NCI-H345 treated with DMSO at 0.1 percent for 48 hours (cell line): ENCODE results near the gene FILIP1L.
A peak's percentile ranks its signal among the peaks of the same experiment; 100 is the strongest.
"Not testable (repeated sequence)": the region's sequence is repeated elsewhere in the genome, so short reads cannot be mapped to it uniquely, and the experiment has no call there.

Experiments used
- DNase-seq: peaks from one replicate; lab custom pipeline; 2025; ENCODE audit not compliant: unreplicated experiment; lab: John Stamatoyannopoulos, UW

The FILIP1L gene

DNA sequence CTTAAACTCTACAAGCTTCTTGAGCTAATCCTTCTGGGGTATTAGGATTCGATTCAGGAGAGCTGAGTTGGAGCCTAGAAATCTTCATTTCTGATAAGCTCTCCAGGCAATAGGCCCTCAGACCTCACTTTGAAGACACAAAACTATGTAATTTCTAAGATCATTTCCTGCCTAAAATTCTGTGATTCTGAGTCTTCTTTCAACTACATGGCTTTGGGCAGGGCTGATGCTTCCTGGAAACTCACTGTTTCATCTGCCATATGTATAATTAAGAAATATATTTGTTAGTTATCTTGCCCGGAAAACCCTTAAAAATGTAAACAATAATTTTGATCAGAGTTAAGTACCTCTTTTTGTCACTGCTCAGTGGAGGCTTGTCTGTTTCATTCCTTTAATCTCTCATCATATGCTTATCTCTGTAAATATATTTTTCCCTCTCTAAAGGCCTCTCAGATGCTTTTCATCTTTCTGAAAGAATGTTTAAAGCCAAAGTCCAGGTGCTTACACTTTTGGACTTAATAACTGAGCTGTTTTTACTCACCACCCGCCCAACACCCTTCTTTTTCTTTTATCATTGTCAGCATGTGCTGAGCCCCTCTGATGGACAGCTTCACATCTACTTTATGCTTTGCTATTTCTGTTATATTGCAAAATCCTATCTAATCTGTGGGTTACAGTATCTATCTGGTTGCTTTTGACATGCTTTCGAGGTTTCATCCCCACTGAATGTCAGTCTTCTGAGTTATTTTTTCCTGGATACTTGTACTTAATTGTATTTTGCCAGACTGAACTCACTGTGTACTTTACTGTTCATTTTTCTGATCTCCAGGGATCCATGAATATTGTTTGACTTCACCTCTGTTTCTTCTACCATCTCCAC, 38.2 kb downstream of the FILIP1L start:
- no peak for DNase-seq

DNA sequence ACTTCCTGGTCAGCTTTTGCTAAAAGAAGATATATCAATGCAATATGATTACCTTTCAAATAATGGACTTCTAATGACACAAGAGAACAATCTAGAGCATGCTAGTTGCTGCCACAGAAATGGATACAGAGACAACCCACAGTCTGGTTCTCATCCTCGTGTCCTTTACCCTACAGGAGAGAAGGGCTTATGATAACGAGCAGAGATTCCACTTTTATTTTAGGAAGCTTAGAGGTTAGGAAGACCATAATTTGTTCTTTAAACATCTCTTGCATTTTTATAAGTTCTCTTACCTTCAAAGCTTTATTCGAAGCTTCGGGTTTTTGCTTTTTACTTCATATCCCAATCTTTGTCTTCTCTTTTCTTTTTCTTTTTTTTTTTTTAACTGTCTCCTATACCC, 39.1 kb downstream of the FILIP1L start:
- DNase-seq: no peak

DNA sequence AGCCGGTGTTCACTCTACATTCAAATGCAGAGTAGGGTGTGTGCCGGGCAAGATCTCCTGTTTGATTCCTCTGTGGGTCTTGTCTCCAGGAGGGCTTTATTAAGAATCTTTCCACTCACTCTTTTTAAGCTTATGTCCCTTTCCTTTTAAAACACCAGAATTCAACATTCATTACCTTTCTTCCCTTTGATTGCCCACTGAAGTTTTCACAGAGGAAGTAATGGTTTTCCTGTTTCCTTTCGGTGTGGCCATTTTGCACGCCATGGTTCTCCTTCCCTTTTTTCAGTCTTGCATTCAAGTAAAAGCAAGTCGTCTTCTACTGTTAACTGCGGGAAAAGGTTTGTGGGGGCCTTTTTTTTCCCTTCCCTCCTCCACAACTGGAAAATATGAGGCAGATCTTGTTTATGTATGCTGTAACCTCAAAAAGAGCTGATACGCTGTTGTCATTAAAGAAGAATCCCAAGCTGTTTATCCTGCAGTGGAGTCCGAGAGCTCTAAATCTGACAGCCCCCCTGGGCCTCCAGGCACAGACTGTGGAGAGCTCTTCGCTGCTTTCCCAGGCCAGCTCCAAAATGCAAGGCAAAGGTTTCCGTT, 40.5 kb downstream of the FILIP1L start:
- no peak for DNase-seq

DNA sequence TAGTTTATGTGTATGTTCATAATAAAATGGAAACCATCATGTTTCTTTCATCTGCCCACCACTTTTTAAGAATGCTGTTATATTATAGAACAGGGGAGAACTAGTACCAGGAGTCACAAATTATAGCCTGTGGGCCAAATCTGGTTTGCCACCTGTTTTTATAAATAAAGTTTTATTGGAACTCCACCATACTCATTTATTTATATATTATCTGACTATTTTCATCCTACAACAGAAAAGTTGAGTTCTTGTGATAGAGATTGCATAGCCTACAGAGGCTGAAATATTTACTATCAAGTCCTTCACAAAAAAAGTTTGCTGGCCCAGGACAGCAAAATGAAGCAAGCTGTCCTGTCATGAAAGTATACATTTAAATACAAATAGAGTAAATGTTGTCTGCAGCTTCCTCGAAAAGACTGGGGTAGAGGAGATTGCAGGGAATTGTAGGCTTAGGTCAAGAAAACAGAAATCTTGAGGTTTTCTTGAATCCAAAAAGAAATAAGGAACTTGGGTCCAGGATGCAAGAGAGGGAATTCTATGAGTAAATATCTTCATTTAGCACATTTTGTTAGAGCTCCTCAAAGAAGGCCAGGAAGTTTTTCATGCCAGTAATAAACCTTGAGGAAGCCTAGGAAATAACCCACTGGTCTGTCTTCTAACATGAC, 41.1 kb downstream of the FILIP1L start:
- no peak for DNase-seq

DNA sequence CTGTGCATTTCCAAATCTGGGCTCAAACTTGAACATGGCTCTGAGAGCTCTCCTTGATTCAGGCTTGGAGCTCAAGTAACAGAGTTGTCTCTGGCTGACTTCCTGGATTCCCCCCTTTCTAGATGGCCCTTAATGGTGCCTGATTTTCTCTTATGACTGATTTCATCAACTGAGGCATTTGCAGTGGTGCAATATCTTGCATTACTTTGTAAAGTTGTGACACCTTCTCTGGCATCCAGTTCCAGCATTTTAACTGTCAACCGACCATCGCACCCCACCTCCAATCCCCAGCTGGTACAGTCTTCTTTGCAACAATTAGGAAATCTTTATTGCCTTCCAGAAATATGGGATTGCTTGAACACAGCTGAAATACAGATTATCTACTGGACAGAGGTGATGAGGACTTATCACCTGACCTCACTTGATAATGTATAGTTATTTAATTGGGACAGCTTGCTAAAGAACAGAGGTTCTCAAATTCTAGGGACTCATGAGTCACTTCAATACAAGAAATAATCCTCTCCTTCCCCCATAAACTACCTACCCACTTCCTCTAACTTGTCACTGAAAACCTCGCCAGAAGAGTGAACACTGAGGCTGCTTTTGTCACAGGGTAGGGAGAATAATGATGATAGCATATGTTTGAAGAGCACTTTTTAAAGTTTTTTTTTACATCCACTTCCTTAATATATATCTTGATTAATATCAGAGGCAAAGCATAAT, 41.8 kb downstream of the FILIP1L start:
- no peak for DNase-seq

DNA sequence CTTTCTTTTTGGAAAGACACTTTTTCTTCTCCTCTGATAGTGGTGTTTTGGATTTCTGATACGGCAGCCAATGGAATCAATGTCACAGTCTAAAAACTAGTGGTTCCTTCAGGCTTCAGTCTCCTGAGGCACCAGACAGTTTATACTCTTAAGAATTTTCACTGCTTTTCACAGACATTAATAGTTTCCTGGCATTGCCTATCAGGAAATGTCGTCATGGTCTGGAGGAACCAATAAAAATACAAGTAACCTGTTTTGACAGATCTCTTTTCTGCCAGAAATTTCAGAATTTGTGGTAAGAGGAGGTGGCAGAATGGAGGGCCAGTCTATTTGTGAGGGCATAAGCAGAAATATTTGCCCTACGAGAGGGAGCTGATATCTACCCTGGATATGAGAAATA, 44.8 kb downstream of the FILIP1L start:
- no peak for DNase-seq

DNA sequence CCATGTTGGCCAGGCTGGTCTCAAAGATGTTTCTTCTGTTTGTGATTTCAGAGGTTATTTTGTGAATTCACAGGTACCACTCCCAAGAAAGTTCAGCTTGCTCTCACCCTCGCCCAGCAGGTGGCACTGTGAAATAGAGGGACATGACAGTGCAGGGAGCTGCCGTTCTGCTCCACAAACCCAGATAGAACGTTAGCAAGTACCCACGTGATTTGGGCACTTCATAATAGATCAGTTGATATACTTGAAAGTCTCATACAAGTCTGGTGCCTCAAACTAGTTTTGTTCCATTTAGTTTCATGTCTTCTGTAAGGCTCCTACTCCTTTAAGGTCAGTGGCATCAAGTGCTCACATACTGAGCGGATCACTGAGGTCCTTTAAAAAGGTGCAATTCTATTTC, 45.5 kb downstream of the FILIP1L start:
- peak; percentile 2 for DNase-seq

DNA sequence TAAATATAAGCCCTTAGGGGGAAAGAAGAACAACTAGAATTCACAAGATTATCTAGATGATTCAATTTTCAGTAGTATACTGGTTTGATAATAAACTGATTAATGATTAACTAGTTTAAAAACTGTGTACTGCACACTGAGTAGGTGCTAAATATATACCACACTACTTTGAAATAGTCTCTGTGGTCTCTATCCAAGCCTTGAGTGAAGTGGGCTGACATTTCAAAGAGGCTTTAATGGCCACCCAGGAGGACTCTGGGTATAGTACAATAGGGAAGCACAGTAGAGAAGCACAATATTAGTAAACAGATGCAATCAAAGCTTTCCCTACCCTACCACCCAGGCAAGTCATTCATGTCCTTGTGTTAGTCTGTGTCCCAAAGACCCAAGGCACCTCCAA, 46.7 kb downstream of the FILIP1L start:
- DNase-seq: no peak

DNA sequence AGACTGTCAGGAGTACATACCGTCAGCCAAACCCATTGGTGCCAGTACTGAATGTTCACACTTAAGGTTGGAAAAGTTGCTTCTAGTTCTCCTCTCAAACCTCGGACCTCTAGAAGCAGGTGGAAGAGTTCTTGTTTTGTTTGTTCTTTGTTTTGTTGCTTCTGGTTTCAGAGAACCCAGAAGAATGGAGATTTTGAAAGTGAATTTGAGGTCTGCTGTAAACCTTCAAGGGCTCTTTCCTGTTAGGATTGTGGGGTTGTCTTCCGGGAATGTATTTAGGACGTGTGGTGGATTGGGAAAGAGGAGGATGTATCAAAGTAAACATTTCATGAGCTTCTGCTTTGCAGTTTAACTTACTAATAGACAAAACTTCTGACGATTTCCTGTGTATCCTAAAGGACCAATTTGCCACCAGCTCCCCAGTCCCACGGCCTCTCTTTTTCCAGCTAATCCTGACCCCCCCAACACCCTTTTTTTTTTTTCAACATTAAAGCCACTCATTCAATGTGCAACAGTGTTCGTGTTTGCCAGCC, 50.3 kb downstream of the FILIP1L start:
- DNase-seq: no peak

DNA sequence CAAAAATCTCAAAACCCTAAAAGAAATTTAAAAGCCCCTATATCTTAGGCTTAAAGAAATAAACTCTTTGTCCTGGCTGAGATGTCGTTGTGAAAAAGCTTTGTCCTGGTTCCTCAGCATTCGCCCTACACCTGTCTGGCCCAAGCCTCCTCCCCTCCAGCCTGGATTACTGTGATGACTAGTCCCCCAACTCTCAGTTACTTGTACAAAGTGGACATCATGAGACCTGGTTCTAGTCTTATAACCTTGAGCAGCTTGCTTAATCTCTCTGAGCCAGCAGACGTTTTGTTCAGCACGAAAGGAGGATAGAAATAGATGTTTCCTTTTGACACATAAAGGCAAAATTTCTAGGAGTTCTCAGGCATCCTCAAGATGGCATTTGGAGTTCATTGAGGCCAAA, 51.6 kb downstream of the FILIP1L start:
- DNase-seq: no peak

DNA sequence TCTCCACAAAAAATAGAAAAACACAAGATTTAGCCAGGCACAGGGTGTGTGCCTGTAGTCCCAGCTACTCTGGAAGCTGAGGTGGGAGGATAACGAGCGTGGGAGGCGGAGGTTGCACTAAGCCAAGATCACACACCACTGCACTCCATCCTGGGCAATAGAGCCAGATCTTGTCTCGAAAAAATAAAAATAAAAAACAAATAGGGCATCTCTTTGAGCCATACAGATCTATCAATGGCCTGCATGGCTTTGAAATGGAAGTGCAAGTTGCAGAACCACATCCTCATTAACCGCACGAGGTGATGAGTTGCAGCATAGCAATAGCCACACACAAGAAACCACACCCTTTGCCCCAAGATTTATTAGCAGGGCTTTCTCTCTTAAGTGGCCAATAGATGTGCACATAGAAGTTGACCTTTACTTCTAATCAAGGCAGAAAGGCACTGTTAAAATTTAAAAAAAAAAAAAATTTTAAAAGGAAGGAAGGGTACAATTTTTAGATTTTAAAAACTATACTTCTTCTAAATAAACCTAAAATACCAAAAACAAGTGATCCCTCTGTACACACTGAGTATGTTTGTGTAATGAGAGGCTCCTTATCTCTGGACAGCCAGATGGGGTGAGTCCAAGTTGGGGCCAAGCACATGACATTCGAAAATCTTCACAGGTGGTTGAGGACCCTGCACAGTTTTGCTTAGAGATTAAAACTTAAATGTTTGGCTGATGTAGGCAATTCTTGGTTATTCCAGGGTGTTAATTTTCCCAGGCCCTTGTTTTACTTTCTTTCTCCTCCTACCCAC, 53.4 kb downstream of the FILIP1L start:
- no peak for DNase-seq

DNA sequence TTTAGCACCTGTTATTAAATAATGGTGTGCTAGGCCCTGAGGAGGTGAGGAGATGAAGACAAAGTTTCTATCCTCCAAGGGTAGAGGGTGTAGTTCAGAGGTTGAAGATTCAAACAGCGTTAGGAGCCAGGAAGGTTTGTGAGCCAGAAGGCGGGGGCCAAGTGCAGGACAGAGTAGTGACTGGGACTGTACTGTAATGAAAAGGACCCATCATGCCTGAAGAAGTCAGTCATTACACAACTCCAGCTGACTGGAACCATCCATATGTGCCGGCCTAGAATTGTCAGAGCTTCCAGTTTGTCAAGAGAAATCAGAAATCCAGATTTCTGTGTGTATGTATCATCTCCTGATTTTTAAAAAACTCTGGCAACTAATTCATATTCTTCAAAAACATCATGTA, 54.8 kb downstream of the FILIP1L start:
- no peak for DNase-seq

DNA sequence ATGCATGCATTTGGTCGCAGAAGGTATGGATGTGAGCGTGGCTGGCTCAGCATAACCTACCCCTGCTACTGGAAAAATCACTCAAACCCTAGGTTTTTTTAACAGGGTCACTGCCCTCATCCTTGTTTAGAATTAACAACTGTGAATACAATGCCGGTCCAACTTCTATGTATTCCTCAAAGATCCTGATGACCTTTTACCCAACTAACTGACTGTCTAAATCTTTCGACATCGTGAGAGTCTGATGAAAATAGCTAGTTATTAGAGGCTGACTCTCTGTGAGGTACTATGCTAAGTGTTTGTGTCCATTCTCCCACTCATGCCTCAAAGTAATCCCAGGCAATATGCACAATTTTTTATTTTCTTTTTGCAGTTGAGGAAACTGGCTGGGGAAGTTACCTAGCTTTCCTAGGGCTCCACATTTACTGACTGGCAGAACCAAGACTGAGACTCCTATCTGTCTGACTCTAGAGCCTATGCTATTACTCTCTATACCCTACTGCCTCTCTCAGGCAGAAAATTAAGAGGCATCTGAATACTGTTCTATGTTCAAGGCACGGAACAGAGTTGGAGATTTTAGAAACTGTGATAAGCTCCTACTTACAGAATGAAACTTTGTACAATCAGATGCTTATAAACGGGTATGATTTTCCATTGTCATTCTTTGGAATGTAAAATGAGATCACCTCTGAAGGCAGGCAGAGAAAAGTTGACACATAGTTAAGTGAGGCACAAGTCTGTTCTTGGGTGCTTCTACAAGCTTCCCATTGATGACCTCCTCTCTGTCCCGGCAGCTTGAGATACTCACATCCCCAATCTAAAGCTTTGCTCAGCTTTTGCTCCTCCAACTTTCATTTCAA, 56.4 kb downstream of the FILIP1L start:
- no peak for DNase-seq

DNA sequence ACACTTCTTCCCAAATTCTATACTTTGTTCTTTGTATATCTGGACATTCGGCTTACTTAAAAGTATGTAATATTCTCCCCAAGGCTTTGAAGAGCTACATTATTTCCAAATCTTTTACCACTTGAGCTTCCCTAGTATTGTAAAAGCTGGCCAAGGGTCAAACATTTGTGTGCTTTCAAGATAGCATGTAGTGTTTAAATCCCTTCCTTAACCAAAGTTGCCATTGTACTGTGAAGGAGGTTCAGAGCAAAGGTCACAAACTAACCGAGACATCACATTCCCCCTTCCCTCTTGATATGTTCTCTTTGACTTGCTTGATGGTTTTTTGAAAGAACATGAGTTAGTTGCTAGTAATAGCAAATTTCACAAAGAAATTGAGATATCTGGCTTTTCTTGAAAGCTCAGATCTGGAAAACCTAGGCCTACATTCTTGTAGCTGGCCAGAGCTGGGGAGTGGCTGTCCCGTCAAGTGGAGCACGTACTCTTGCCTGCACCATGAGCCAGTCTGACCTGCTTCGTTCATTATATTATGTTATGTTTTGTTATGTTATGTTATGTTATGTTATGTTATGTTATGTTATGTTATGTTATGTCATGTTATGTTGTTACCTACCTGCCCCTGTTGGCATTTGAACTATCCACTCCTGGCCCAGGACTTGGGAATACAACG, 60.2 kb downstream of the FILIP1L start:
- DNase-seq: no peak

DNA sequence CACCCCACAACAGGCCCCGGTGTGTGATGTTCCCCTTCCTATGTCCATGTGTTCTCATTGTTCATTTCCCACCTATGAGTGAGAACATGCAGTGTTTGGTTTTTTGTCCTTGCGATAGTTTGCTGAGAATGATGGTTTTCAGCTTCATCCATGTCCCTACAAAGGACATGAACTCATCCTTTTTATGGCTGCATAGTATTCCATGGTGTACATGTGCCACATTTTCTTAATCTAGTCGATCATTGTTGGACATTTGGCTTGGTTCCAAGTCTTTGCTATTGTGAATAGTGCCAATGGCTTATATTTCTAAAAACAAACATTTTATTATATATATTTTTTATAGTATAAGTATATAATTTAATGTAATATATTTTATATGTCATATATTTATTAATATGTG, 62.8 kb downstream of the FILIP1L start:
- DNase-seq: not testable (repeated sequence)

DNA sequence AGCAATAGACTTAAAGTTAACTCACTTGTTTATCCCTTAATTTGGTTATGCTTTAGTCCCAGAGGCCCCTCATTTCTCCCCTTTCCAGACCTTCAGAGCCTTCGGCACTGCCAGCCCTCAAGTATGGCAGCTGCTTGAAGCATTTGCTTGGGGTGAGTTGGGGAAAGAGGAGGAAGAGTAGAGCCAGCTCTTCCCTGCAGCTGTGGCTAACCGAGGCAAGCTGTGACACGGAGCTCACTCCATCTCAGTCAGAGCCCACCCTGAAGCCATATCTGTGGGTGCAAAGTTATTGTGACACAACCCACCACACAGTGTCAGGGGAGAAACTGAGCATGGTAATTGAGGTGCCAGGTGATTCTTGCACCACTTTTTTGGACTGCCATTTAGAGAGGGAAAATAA, 66.1 kb downstream of the FILIP1L start:
- DNase-seq: no peak

DNA sequence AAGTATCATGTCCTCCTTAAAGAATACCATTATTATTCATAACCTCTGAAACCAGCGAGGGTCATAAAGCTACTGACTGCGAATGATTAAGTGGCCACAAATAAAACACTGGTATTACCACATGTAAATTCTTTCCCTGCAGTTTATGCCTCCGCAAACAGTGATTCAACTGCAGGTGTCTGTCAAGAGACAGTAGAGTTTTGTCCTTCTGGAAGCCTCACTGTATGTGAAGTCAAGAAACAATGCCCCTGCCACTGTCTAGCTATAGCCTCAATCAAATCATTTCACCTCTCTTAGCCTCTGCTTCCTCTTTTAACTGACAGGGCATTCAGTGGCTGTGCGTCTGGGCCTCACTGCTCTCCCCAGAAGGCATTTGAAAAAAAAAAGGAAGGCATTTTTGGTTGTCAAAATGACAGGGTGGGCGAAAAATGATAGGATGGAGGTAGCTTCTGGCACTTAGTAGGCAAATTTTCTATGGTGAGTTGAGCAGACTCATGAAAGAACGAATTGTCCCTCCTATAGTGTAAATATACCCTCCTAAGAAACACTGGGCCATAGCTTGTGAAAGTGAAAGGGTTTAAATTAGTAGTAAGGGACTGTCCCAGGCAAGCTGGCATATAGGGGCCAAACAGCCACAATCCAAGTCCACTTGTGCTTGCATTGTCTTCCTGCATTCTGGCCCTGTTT, 66.7 kb downstream of the FILIP1L start:
- no peak for DNase-seq

DNA sequence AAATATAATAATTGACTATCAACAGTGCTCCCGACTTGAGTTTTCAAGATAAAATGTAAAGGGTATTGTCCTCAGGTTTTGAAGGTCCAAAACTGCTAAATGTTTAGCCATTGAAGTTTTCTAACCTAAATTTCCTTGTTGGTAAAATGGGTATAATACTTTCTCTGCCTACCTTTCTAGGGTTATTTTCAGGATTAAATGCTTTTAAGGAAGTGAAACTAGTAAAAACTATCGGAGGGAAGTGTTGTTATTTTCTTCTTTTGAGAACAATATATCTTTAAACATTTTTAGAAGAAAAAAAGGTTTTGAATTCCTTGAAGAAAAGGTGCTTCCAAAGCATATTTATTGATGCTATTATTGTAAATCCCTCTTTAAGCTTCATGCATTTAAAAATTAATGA, 67.3 kb downstream of the FILIP1L start:
- DNase-seq: no peak
